HepG2 (cell line): ENCODE results near the gene BDP1. TPM values are rescaled to one million over a fixed set of nuclear protein-coding genes. Genes with fewer than 3 reads are reported as not detected.

Experiments used
- EEA1 ChIP-seq: sonication (generic); formaldehyde crosslinking; IDR thresholded peaks from 2 replicates; pipeline ENCODE4 v1.5.1; 2020; ENCODE audit warnings: mild to moderate bottlenecking, missing genetic modification reagents, borderline replicate concordance
- GZF1 ChIP-seq: sonication (generic); formaldehyde crosslinking; IDR thresholded peaks from 2 replicates; pipeline ENCODE4 v1.5.1; 2020; ENCODE audit warnings: mild to moderate bottlenecking, missing genetic modification reagents
- IRX3 ChIP-seq: sonication (generic); formaldehyde crosslinking; IDR thresholded peaks from 2 replicates; pipeline ENCODE4 v1.8.1; 2023; ENCODE audit warnings: mild to moderate bottlenecking, low read depth, missing genetic modification reagents, borderline replicate concordance
- JUNB ChIP-seq: sonication (generic); formaldehyde crosslinking; IDR thresholded peaks from 2 replicates; pipeline ENCODE4 v1.8.0; 2022; ENCODE audit warnings: missing genetic modification reagents, mild to moderate bottlenecking, borderline replicate concordance
- MTF2 ChIP-seq: sonication (generic); formaldehyde crosslinking; IDR thresholded peaks from 2 replicates; pipeline ENCODE4 v1.5.0; 2020; ENCODE audit warnings: missing genetic modification reagents, borderline replicate concordance
- NFKBIZ ChIP-seq: IDR thresholded peaks from 2 replicates; pipeline ENCODE4 v1.6.1; 2018; ENCODE audit warnings: missing genetic modification reagents, missing compliant biosample characterization
- RCOR2 ChIP-seq: IDR thresholded peaks from 2 replicates; pipeline ENCODE4 v1.6.1; 2016; ENCODE audit warnings: missing biosample characterization, missing genetic modification reagents
- SETDB1 ChIP-seq: sonication (generic); formaldehyde crosslinking; IDR thresholded peaks from 2 replicates; pipeline ENCODE4 v1.5.1; 2020; ENCODE audit warnings: missing genetic modification reagents, mild to moderate bottlenecking, borderline replicate concordance
- YY1 ChIP-seq: IDR thresholded peaks from 2 replicates; pipeline ENCODE4 v1.6.1; 2011; ENCODE audit warnings: low read length, low read depth, moderate library complexity, mild to moderate bottlenecking; ENCODE audit not compliant: insufficient read depth, insufficient replicate concordance
- ZNF10 ChIP-seq: sonication (generic); formaldehyde crosslinking; IDR thresholded peaks from 2 replicates; pipeline ENCODE4 v1.4.0; 2020; ENCODE audit warnings: mild to moderate bottlenecking, low read depth, missing genetic modification reagents, borderline replicate concordance
- ZNF143 ChIP-seq: sonication (generic); formaldehyde crosslinking; IDR thresholded peaks from 2 replicates; pipeline ENCODE4 v1.4.0; 2020; ENCODE audit warnings: missing genetic modification reagents
- ZNF430 ChIP-seq: sonication (generic); formaldehyde crosslinking; IDR thresholded peaks from 2 replicates; pipeline ENCODE4 v1.9.0; 2021; ENCODE audit warnings: mild to moderate bottlenecking, missing genetic modification reagents
- ZNF577 ChIP-seq: sonication (generic); formaldehyde crosslinking; IDR thresholded peaks from 2 replicates; pipeline ENCODE4 v1.4.0; 2020; ENCODE audit warnings: mild to moderate bottlenecking, low read depth, missing genetic modification reagents, borderline replicate concordance
- ZNF720 ChIP-seq: sonication (generic); formaldehyde crosslinking; IDR thresholded peaks from 2 replicates; pipeline ENCODE4 v1.4.0; 2020; ENCODE audit warnings: missing genetic modification reagents
- ZNF790 ChIP-seq: sonication (generic); formaldehyde crosslinking; IDR thresholded peaks from 2 replicates; pipeline ENCODE4 v1.8.0; 2022; ENCODE audit warnings: missing genetic modification reagents, mild to moderate bottlenecking, borderline replicate concordance
- ZNF850 ChIP-seq: sonication (generic); formaldehyde crosslinking; conservative IDR thresholded peaks from 2 replicates; pipeline ENCODE4 v1.9.0; 2021; ENCODE audit warnings: mild to moderate bottlenecking, missing genetic modification reagents
- ZSCAN22 ChIP-seq: sonication (generic); formaldehyde crosslinking; IDR thresholded peaks from 2 replicates; pipeline ENCODE4 v1.4.0; 2020; ENCODE audit warnings: mild to moderate bottlenecking, missing genetic modification reagents
- polyA plus RNA-seq, 8 experiments: library from polyadenylated mRNA; depleted of rRNA in 3 of 8; stranded (reverse) in 7 of 8; unstranded in 1 of 8; fragments of >200 nt; fragmentation: Illumina TruSeq in 4 of 8; extraction: Trizol in 4 of 8; gene quantifications; 2 replicates each; pipeline versions ENCODE4 v1.2.1 to v1.2.3, GENCODE V29; 2011 to 2016; ENCODE audit warnings: low read depth in 4 of 8, missing spikeins in 1 of 8, mixed read lengths in 1 of 8; ENCODE audit not compliant: insufficient read depth in 1 of 8
- total RNA-seq, 5 experiments: library from RNA; depleted of rRNA; stranded (reverse); fragments of >200 nt; fragmentation: Illumina TruSeq; extraction: Trizol; gene quantifications; 2 replicates each; pipeline ENCODE4 v1.2.3, GENCODE V29; 2016; ENCODE audit warnings: low read depth in 1 of 5
- TF ChIP-seq, protein P1 (sequence below): sonication (generic); formaldehyde crosslinking; IDR thresholded peaks from 2 replicates; pipeline ENCODE4 v1.9.0; 2021; ENCODE audit warnings: mild to moderate bottlenecking, missing genetic modification reagents
- TF ChIP-seq, protein P2 (sequence below): sonication (generic); formaldehyde crosslinking; IDR thresholded peaks from 2 replicates; pipeline ENCODE4 v1.8.0; 2022; ENCODE audit warnings: missing genetic modification reagents, mild to moderate bottlenecking, borderline replicate concordance
- TF ChIP-seq, protein P3 (sequence below): sonication (generic); formaldehyde crosslinking; IDR thresholded peaks from 2 replicates; pipeline ENCODE4 v1.8.0; 2022; ENCODE audit warnings: missing genetic modification reagents, low read depth, mild to moderate bottlenecking, borderline replicate concordance

Gene BDP1
- total and polyA plus RNA-seq, 2 of the 13 experiments (the other 11 are each of a cell fraction or from before 2014, with no cell fraction given): 10.2 to 22.4 TPM

DNA sequence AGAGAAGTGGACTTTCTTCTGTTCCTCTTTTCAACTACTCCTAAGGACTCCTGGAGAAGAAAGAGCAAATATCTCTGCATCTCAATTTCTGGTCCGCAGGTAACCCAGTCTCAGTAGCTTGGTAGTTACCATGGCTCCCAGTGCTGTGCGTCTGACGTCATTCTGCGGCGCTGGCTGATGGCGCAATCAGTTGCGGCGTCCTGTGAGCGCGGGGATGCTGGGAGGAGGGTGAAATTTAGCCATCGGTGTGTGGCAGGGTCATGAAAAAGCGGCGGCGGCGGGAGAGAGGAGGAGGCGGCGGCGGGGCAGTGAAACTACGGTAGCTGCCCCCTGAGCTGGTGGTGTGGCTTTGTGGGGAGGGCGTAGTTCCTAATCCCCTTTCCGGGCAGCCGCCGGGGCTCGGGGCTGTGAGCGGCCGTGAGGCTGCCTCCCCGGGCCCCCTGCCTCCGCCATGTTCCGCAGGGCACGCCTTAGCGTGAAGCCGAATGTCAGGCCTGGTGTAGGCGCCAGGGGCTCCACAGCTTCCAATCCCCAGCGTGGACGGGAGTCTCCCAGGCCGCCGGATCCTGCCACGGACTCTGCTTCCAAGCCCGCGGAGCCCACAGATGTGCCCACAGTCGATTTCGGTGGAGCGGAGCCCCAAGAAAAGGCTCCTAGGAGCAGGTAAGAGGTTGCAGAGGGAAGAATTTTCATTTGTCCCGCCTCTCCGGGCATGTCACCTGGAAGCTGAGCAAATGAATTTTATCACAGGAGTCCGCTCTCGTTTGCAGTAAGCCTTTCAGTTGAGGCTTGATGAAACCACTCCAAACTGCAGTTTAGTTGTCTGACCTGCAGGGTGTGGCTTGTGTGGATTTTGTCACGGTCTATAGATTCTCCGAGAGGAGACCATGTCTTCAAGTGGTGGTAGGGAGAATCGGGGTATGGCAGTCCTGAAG is at the start of gene BDP1 (continued):
- TF ChIP-seq, protein P1, sequence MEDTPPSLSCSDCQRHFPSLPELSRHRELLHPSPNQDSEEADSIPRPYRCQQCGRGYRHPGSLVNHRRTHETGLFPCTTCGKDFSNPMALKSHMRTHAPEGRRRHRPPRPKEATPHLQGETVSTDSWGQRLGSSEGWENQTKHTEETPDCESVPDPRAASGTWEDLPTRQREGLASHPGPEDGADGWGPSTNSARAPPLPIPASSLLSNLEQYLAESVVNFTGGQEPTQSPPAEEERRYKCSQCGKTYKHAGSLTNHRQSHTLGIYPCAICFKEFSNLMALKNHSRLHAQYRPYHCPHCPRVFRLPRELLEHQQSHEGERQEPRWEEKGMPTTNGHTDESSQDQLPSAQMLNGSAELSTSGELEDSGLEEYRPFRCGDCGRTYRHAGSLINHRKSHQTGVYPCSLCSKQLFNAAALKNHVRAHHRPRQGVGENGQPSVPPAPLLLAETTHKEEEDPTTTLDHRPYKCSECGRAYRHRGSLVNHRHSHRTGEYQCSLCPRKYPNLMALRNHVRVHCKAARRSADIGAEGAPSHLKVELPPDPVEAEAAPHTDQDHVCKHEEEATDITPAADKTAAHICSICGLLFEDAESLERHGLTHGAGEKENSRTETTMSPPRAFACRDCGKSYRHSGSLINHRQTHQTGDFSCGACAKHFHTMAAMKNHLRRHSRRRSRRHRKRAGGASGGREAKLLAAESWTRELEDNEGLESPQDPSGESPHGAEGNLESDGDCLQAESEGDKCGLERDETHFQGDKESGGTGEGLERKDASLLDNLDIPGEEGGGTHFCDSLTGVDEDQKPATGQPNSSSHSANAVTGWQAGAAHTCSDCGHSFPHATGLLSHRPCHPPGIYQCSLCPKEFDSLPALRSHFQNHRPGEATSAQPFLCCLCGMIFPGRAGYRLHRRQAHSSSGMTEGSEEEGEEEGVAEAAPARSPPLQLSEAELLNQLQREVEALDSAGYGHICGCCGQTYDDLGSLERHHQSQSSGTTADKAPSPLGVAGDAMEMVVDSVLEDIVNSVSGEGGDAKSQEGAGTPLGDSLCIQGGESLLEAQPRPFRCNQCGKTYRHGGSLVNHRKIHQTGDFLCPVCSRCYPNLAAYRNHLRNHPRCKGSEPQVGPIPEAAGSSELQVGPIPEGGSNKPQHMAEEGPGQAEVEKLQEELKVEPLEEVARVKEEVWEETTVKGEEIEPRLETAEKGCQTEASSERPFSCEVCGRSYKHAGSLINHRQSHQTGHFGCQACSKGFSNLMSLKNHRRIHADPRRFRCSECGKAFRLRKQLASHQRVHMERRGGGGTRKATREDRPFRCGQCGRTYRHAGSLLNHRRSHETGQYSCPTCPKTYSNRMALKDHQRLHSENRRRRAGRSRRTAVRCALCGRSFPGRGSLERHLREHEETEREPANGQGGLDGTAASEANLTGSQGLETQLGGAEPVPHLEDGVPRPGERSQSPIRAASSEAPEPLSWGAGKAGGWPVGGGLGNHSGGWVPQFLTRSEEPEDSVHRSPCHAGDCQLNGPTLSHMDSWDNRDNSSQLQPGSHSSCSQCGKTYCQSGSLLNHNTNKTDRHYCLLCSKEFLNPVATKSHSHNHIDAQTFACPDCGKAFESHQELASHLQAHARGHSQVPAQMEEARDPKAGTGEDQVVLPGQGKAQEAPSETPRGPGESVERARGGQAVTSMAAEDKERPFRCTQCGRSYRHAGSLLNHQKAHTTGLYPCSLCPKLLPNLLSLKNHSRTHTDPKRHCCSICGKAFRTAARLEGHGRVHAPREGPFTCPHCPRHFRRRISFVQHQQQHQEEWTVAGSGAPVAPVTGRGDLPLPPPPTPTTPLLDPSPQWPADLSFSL (CRISPR knock-in tag): no peak
- TF ChIP-seq ZNF143 (CRISPR knock-in tag) (peak; percentile 90), EEA1 (peak; percentile 85; the same call in 1 of the 2 replicates), ZNF577 (CRISPR knock-in tag) (no peak), ZNF430 (no peak; the same call in 1 of the 2 replicates), IRX3 (CRISPR knock-in tag) (no peak), ZNF10 (CRISPR knock-in tag) (no peak), ZNF720 (CRISPR knock-in tag) (no peak), RCOR2 (CRISPR knock-in tag) (no peak), ZNF850 (CRISPR knock-in tag) (no peak), ZNF790 (CRISPR knock-in tag) (no peak), GZF1 (CRISPR knock-in tag) (0 out of 2 replicates have a peak, but pooled peaks have one; percentile 32), JUNB (CRISPR knock-in tag) (no peak), NFKBIZ (CRISPR knock-in tag) (0 out of 2 replicates have a peak, but pooled peaks have one; percentile 32), YY1 (peak; percentile 93), ZSCAN22 (CRISPR knock-in tag) (no peak), SETDB1 (CRISPR knock-in tag) (no peak), MTF2 (no peak)
- TF ChIP-seq, protein P2, sequence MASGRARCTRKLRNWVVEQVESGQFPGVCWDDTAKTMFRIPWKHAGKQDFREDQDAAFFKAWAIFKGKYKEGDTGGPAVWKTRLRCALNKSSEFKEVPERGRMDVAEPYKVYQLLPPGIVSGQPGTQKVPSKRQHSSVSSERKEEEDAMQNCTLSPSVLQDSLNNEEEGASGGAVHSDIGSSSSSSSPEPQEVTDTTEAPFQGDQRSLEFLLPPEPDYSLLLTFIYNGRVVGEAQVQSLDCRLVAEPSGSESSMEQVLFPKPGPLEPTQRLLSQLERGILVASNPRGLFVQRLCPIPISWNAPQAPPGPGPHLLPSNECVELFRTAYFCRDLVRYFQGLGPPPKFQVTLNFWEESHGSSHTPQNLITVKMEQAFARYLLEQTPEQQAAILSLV (CRISPR knock-in tag): peak; percentile 77
- TF ChIP-seq, protein P3, sequence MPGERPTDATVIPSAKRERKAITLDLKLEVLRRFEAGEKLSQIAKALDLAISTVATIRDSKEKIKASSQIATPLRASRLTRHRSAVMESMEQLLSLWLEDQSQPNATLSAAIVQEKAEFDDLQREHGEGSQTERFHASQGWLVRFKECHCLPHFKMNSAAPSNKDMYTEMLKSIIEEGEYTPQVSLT: no peak
